KMS-11 (cell line): ENCODE measurements around the gene DENND5B.

Source experiments
- H2AFZ ChIP-seq: fragments of 200-600 bp; sonication (generic); 2 replicates; pipeline ENCODE4 v1.6.1; 2016; ENCODE audit warnings: antibody characterized with exemption, mixed run types, low read depth
- H3K27ac ChIP-seq: fragments of 200-600 bp; sonication (generic); 2 replicates; pipeline ENCODE4 v1.6.1; 2016; ENCODE audit warnings: mild to moderate bottlenecking, mixed run types
- H3K27me3 ChIP-seq: fragments of 200-600 bp; sonication (generic); 2 replicates; pipeline ENCODE4 v1.6.1; 2017; ENCODE audit warnings: mild to moderate bottlenecking, low read depth, mixed run types, moderate library complexity; ENCODE audit not compliant: insufficient read depth
- H3K36me3 ChIP-seq: fragments of 200-600 bp; sonication (generic); 2 replicates; pipeline ENCODE4 v1.6.1; 2017; ENCODE audit warnings: mild to moderate bottlenecking, mixed run types; ENCODE audit not compliant: insufficient read depth
- H3K4me1 ChIP-seq: fragments of 200-600 bp; sonication (generic); 2 replicates; pipeline ENCODE4 v1.6.1; 2016; ENCODE audit warnings: mild to moderate bottlenecking, low read depth, mixed run types; ENCODE audit not compliant: poor library complexity, severe bottlenecking
- H3K4me2 ChIP-seq: fragments of 200-600 bp; sonication (generic); 2 replicates; pipeline ENCODE4 v1.7.0; 2016; ENCODE audit warnings: mild to moderate bottlenecking, mixed run types
- H3K4me3 ChIP-seq: fragments of 200-600 bp; sonication (generic); IDR thresholded peaks from 2 replicates; pipeline ENCODE4 v1.6.1; 2017; ENCODE audit warnings: low read depth, low read length, mixed read lengths; ENCODE audit not compliant: insufficient read depth
- H3K79me2 ChIP-seq: fragments of 200-600 bp; sonication (generic); 2 replicates; pipeline ENCODE4 v1.6.1; 2016; ENCODE audit warnings: low read depth, mixed run types; ENCODE audit not compliant: insufficient read depth
- H3K9ac ChIP-seq: fragments of 200-600 bp; sonication (generic); 2 replicates; pipeline ENCODE4 v1.6.1; 2016; ENCODE audit warnings: mild to moderate bottlenecking, mixed run types
- H4K20me1 ChIP-seq: fragments of 200-600 bp; sonication (generic); 2 replicates; pipeline ENCODE4 v1.6.1; 2016; ENCODE audit warnings: mild to moderate bottlenecking, mixed run types; ENCODE audit not compliant: insufficient read depth
- TF ChIP-seq, protein P1 (sequence below): fragments of 200-600 bp; sonication (generic); conservative IDR thresholded peaks from 2 replicates; pipeline ENCODE4 v1.6.1; 2017; ENCODE audit warnings: low read depth, mild to moderate bottlenecking, antibody characterized with exemption, low read length, moderate library complexity, mixed read lengths

DENND5B gene

DNA sequence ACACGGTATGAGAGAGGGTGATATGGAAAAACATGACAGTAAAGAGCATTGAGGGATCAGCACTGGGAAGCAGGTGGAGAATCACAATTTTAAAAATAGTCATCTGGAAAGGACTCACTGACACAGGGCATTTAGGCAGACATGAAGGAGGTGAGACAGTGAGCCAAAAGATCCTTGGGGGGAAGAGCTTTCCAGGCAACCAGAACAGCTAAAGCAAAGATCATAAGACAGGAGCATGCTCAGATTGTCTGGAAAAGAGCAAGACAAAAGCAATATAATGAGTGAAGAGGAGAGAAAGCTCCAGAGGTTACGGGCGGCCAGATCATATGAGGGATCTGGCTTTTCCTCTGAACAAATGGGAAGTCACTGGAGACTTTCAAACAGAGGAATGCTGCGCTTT is 63.9 kb downstream of the DENND5B start:
- H3K36me3 ChIP-seq = no peaks in the 10 kb centered on the region
- no peak overlapping the region for H3K4me3 ChIP-seq
- H4K20me1 ChIP-seq = no peaks in the 10 kb centered on the region
- no peaks in the 10 kb centered on the region for H3K79me2 ChIP-seq
- H3K27ac ChIP-seq = no peak overlapping the region
- no peak overlapping the region for H3K9ac ChIP-seq
- H3K4me1 ChIP-seq = peaks cover 10% of the 10 kb centered on the region
- no peak overlapping the region for H3K4me2 ChIP-seq
- no peaks in the 10 kb centered on the region for H3K27me3 ChIP-seq
- no peak overlapping the region for H2AFZ ChIP-seq
- TF ChIP-seq, protein P1, sequence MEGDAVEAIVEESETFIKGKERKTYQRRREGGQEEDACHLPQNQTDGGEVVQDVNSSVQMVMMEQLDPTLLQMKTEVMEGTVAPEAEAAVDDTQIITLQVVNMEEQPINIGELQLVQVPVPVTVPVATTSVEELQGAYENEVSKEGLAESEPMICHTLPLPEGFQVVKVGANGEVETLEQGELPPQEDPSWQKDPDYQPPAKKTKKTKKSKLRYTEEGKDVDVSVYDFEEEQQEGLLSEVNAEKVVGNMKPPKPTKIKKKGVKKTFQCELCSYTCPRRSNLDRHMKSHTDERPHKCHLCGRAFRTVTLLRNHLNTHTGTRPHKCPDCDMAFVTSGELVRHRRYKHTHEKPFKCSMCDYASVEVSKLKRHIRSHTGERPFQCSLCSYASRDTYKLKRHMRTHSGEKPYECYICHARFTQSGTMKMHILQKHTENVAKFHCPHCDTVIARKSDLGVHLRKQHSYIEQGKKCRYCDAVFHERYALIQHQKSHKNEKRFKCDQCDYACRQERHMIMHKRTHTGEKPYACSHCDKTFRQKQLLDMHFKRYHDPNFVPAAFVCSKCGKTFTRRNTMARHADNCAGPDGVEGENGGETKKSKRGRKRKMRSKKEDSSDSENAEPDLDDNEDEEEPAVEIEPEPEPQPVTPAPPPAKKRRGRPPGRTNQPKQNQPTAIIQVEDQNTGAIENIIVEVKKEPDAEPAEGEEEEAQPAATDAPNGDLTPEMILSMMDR = no peak

GRCh38 chr12:31526158-31526546 is 64.8 kb downstream of the DENND5B start:
- H2AFZ ChIP-seq = no peak overlapping the region
- H3K4me3 ChIP-seq = no peak overlapping the region
- H3K27ac ChIP-seq = no peak overlapping the region
- H3K27me3 ChIP-seq = no peaks in the 10 kb centered on the region
- H3K4me1 ChIP-seq = peaks cover 10% of the 10 kb centered on the region
- TF ChIP-seq, protein P1 = no peak
- no peak overlapping the region for H3K4me2 ChIP-seq
- H3K79me2 ChIP-seq = no peaks in the 10 kb centered on the region
- no peak overlapping the region for H3K9ac ChIP-seq
- H4K20me1 ChIP-seq = no peaks in the 10 kb centered on the region
- H3K36me3 ChIP-seq = no peaks in the 10 kb centered on the region

- no peak overlapping the region for H3K4me2 ChIP-seq
- no peaks in the 10 kb centered on the region for H3K36me3 ChIP-seq
- H3K79me2 ChIP-seq = no peaks in the 10 kb centered on the region
- H2AFZ ChIP-seq = no peak overlapping the region
- H3K4me1 ChIP-seq = peaks cover 10% of the 10 kb centered on the region
- H3K27ac ChIP-seq = no peak overlapping the region
- H3K4me3 ChIP-seq = no peak overlapping the region
- no peaks in the 10 kb centered on the region for H4K20me1 ChIP-seq
- H3K27me3 ChIP-seq = no peaks in the 10 kb centered on the region
- TF ChIP-seq, protein P1 = no peak
- no peak overlapping the region for H3K9ac ChIP-seq
Observed at GRCh38 chr12:31525496-31526157, 65.3 kb downstream of the DENND5B start.

DNA sequence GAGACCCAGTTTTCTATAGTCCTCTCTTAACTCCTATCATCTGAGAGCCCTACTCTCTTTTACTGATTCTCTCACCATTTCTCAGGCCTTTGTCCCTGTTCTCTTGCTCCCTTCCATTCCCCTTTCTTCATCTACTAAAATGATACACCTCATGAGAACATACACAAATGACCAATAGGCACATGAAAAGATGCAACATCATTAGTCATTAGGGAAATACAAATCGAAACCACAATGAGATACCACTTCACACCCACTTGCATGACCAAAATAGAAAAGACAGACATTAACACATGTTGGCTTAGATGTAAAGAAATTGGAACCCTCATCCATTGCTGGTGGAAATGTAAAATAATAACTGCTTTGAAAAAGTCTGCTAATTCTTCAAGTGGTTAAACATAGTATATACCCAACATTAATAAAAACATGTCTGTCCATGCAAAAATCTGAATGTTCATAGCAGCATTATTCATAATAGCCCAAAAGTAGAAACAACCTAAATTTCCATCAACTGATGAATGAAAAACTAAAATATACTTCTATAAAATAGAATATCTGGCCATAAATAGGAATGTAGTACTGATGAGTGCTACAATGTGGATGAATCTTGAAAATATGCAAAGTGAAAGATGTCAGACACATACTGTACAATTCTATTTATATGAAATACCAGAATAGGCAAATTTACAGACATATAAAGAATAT is 66.0 kb downstream of the DENND5B start:
- Histone ChIP-seq H4K20me1 (no peaks in the 10 kb centered on the region), H3K4me3 (no peak overlapping the region), H3K36me3 (no peaks in the 10 kb centered on the region), H3K27me3 (no peaks in the 10 kb centered on the region), H3K27ac (no peak overlapping the region), H3K4me2 (no peak overlapping the region; the same call in 1 of the 2 replicates), H3K4me1 (peaks cover 10% of the 10 kb centered on the region), H2AFZ (no peak overlapping the region), H3K9ac (no peak overlapping the region), H3K79me2 (no peaks in the 10 kb centered on the region)
- TF ChIP-seq, protein P1 = no peak
